IPS DF 4.7 (cell line): Measurements from ENCODE around the gene LGALS1.
"Not testable (repeated sequence)": the region's sequence is repeated elsewhere in the genome, so short reads cannot be mapped to it uniquely, and the experiment has no call there.

Experiments used
- DNase-seq: peaks from one replicate; pipeline ENCODE4 v3.0.0-alpha.2; 2013; ENCODE audit warnings: low spot score; ENCODE audit errors: extremely low read depth

The LGALS1 gene

GRCh38 chr22:37639070-37639760, 36.2 kb upstream of the LGALS1 start, which contains the start of gene SH3BP1:
Gene SH3BP1 (plus strand): TSS chr22:37639669. CDS start chr22:37639788, 119 bp downstream.
- DNase-seq, result no peak

- no peak for DNase-seq
Observed at GRCh38 chr22:37639771-37640590, 35.5 kb upstream of the LGALS1 start.

- DNase-seq, result no peak
Observed at GRCh38 chr22:37640591-37641560, 34.6 kb upstream of the LGALS1 start.

GRCh38 chr22:37641561-37641949, 33.9 kb upstream of the LGALS1 start:
- DNase-seq, result no peak

- no peak for DNase-seq
Observed at GRCh38 chr22:37643225-37643847, 32.1 kb upstream of the LGALS1 start.

GRCh38 chr22:37647317-37647716, 28.1 kb upstream of the LGALS1 start:
- no peak for DNase-seq

GRCh38 chr22:37647928-37648327, 27.5 kb upstream of the LGALS1 start:
- no peak for DNase-seq

GRCh38 chr22:37650463-37651136, 24.8 kb upstream of the LGALS1 start:
- DNase-seq, result no peak

GRCh38 chr22:37654563-37655251, 20.7 kb upstream of the LGALS1 start:
- no peak for DNase-seq

GRCh38 chr22:37655252-37655563, 20.2 kb upstream of the LGALS1 start:
- no peak for DNase-seq

GRCh38 chr22:37656583-37656982, 18.9 kb upstream of the LGALS1 start:
- not testable (repeated sequence) for DNase-seq

- DNase-seq, result no peak
Observed at GRCh38 chr22:37657590-37658132, 17.8 kb upstream of the LGALS1 start.

GRCh38 chr22:37658133-37659065, 17.0 kb upstream of the LGALS1 start, which contains the start of gene PDXP:
Gene PDXP (plus strand): TSS chr22:37658723. CDS start chr22:37658783, 60 bp downstream.
- DNase-seq, result peak; percentile 98

GRCh38 chr22:37659066-37659896, 16.2 kb upstream of the LGALS1 start:
- DNase-seq, result no peak

GRCh38 chr22:37659897-37660708, 15.3 kb upstream of the LGALS1 start:
- DNase-seq, result no peak

GRCh38 chr22:37660709-37661045, 14.8 kb upstream of the LGALS1 start:
- no peak for DNase-seq
